Renal cortex interstitium (tissue), 11 donors: Measurements from ENCODE around the gene SESN2. TPM values are rescaled to one million over a fixed set of nuclear protein-coding genes. Genes with fewer than 3 reads are reported as not detected.
"Not testable (repeated sequence)": the region's sequence is repeated elsewhere in the genome, so short reads cannot be mapped to it uniquely, and the experiment has no call there.

Experiments
- DNase-seq, 11 donors: peaks; one replicate each; pipeline ENCODE4 v3.0.0-alpha.2; 2013; ENCODE audit warnings: low read depth in 9 of 11, low spot score in 4 of 11; ENCODE audit errors: extremely low read depth in 1 of 11
- polyA plus RNA-seq, 3 donors: library from polyadenylated mRNA; unstranded; fragments of 120-200 nt; gene quantifications; one replicate each; pipeline ENCODE4 v1.2.1, GENCODE V29; 2013; ENCODE audit not compliant: insufficient read length in 3 of 3

SESN2 gene
- polyA plus RNA-seq, 3 donors = 16.8 to 19.9 (median 19.7) TPM

DNA sequence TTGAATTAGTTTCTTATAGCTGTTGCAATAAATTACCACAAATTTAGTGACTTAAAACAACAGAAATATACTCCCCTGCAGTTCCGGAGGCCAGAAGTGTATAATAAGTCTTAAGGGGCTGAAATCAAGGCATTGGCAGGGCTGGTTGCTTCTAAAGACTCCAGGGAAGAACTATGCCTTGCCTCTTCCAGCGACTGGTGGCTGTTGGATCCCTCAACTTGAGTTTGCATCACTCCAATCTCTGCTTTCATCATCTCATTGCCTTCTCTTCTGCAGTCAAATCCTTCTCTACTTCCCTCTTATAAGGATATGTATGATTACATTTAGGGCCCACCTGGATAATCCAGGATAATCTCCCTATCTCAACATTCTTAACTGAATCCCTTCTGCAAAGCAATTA is 50.4 kb downstream of the SESN2 start:
- DNase-seq = no peak

DNA sequence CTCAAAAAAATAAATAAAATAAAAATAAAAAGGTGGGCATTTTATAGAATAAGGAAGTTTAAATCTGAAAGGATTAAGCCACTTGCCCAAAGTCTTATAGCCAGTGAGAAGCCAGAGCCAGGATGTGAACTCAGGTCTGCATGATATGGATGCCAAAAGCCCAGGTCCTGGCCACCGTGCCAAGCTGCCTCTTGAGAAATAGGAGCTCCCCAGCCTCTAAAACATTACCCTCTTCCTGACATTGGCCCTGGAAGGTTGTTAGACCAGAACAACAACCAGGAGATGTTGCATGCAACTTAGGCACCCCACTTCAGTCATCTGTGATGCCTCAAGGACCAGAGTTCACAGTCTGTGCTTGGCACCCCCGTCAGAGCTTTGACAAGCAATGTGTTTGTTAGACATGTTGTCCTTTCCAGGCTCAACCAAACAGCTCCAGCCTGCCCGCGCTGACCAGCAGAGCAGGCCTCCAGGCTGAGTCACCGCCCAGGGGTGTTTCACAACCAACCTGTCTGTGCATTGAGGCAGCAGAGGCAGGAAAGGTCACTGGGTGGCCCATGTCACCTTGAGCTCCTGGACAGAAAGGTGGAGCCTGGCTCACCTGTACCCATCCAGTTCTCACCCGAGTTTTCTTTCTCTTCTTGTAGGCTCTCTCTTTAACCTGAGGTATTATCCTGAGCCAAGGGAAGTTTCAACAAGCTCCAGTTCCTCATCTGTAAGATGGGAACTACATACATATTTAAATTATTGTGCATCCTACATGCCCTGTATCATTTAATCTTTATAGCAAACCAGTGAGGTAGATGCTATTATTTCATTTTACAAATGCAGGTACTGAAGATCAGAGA is 54.6 kb downstream of the SESN2 start:
- no peak for DNase-seq

DNA sequence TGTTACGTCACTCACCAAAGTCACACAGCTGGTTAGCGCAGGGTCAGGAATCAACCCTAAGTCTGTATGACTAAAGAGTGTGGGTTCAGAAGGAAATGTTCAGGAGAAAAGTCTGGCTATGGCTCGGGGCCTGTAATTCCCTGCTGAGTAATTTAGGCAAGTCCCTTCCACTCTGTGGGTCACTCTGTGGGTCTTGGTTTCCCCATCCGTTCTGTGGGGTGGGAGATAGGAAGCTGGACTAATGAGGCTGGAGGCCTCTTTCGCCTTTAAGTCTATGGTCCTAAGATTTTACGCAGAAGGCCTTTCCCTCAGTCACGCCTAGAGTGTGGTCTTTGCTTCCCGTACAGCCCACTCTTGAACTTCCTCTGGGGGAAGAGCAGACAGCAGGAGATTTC is 55.2 kb downstream of the SESN2 start:
- DNase-seq = no peak

DNA sequence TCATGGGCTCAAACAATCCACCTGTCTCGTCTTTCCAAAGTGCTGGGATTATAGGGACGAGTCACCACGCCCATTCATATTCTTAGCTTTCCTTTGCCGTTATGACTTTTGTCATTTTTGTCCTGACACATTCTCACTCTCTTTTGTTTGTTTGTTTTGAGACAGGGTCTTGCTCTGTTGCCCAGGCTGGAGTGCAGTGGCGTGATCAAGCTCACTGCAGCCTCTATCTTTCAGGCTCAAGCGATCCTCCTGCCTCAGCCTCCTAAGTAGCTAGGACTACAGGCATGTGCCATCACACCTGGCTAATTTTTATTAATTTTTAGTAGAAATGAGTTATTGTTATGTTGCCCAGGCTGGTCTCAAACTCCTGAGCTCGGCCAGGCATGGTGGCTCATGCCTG is 57.7 kb downstream of the SESN2 start:
- no peak for DNase-seq

DNA sequence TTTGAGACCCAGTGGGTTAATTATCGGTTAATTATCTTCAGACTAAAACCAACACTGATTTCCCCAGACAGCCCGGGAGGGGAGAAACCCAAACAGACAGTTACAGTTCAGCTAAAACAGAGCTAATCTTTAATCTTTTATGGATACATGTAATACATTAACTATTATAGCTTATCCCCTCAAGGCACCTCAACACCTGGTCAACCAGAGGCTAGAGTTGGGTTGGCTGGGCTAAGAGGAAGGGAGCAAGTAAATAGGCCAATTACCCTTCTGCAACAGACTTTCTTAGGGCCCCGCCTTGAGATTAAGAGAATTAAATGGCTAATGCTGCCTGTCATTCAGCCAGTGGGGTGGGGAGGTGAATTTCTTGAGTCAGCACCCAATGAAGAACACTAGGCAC is 62.9 kb downstream of the SESN2 start:
- peak in 9 of 11 donors; percentile 25 to 77 (median 46) for DNase-seq

DNA sequence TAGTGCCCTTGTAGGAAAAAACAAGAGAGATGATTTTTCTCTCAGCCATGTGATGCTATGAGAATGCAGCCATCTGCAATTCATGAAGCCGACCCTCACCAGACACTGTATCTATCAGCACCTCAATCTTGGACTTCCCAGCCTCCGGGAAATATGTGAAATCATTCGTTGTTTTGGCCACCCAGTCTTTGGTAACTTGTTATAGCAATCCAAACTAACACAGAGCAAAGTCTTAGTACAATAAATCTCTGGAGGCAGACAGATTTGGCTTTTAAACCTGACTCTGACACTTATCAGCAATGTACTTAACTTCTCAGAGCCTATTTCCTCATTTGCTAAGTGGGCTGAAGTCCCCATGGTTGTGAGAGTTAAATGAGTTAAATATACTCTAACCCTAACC is 64.4 kb downstream of the SESN2 start:
- DNase-seq = no peak

DNA sequence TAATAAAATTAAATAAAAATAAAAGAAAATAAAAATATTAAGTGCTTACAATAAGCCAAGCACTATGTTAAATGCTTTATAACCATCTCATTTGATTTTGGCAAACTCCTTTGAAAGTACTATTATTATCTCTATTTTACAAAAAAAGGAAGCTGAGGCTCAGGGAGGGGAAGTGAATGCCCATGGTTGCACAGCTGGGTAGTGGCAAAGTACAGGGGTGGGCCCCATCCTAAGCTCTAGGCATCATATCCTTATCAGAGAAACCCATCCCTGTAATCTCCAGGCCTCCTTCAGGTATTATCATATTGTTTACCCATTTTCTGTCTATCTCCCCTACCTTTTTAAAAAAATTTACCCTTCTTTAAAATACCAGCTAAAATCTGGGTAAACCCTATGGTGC is 67.2 kb downstream of the SESN2 start:
- DNase-seq = no peak

DNA sequence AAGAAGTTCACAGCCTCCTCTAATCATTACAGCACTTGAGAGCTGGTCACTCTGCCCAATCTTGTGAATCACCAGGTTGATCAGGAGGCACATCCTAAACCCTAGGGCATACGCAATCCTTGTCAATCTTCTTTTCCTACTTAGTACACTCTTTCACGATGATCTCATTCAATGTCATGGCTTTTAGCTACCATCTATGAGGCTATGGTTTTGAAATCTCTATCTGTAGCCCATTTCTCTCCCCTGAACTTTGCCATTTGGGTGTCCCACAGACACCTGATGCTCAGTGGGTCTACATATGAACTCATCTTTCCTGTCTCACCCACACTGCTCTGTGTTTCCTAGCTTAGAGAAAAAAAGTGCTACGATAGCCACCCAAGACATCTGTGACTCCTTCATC is 67.7 kb downstream of the SESN2 start:
- no peak for DNase-seq

DNA sequence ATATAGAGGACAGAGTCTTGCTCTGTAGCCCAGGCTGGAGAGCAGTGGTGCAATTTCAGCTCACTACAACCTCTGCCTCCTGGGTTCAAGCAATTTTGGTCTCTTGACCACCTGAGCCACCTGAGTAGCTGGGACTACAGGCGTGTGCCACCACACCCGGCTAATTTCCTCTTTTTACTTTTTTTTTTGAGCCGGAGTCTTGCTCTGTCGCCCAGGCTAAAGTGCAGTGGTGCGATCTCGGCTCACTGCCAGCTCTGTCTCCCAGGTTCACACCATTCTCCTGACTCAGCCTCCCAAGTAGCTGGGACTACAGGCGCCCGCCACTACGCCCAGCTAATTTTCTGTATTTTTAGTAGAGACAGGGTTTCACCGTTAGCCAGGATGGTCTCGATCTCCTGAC is 68.1 kb downstream of the SESN2 start:
- not testable (repeated sequence) for DNase-seq

DNA sequence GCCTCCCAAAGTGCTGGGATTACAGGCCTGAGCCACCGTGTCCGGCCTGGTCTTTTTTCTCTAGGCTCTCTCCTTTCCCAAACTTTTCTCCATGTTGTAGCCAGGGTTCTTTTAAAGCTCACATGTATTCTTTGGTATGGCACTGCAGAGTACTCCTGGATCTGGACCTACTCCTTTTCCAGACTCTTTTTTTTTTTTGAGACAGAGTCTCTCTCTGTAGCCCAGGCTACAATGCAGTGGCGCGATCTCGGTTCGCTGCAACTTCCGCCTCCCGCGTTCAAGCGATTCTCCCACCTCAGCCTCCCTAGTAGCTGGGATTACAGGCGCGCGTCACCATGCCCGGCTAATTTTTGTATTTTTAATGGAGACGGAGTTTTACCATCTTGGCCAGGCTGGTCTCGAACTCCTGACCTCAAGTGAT is 68.9 kb downstream of the SESN2 start:
- DNase-seq = no peak

DNA sequence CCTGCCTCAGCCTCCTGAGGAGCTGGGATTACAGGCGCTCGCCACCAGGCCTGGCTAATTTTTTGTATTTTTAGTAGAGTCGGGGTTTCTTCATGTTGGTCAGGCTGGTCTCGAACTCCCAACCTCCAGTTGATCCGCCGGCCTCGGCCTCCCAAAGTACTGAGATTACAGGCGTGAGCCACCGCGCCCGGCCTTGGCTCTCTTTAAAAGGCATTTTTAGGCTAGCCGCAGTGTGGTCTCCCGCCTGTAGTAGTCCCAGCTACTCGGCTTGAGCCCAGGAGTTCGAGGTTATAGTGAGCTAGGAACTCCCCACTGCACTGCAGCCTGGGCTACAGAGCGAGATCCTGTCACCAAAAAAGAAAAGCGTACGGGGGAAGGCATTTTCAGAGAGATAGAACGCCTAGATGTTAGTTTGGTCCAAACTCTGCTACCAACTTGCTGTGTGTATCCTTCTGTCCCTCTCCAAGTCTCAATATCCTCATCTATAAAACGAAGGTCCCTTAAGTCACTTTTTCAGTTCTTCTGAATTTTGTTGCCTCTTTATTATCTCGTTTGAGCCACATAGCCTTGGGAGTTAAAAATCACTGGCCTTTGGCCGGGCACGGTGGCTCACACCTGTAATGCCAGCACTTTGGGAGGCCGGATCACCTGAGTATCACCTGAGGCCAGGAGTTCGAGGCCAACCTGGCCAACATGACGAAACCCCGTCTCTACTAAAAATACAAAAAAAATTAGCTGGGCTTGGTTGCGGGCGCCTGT is 70.3 kb downstream of the SESN2 start:
- peak in 1 of 11 donors; percentile 13 for DNase-seq

Other genes starting within 250 kb of the SESN2 start
- 10 to 100 TPM; 51.8 to 56.4 (median 54.6) TPM for gene EYA3, start 170.9 kb upstream of the SESN2 start, polyA plus RNA-seq
- gene PTAFR, start 82.8 kb upstream of the SESN2 start, polyA plus RNA-seq = 1 to 10 TPM; 2.2 to 2.7 (median 2.6) TPM
- 100 to 1,000 TPM; 140 to 179 (median 155) TPM for gene DNAJC8, start 26.5 kb upstream of the SESN2 start, polyA plus RNA-seq
- gene ATP5IF1, start 23.4 kb upstream of the SESN2 start, polyA plus RNA-seq = 100 to 1,000 TPM; 283 to 352 (median 321) TPM
- gene MED18, start 69.5 kb downstream of the SESN2 start, polyA plus RNA-seq = 10 to 100 TPM; 19.7 to 22.1 (median 21.7) TPM
- gene PHACTR4, start 110.2 kb downstream of the SESN2 start, polyA plus RNA-seq = 10 to 100 TPM; 76.7 to 89.4 (median 77.1) TPM
- gene RCC1, start 246.5 kb downstream of the SESN2 start, polyA plus RNA-seq = 10 to 100 TPM; 30.8 to 39.7 (median 31.7) TPM